K562 (cell line): ENCODE measurements around the gene PPT2. TPM values are rescaled to one million over a fixed set of nuclear protein-coding genes. Genes with fewer than 3 reads are reported as not detected.

ENCODE experiments used
- ESRRB ChIP-seq: fragments of 250-450 bp; sonication (Bioruptor Pico); IDR thresholded peaks from 2 replicates; pipeline ENCODE4 v1.5.0; 2020; ENCODE audit warnings: mild to moderate bottlenecking, moderate library complexity, borderline replicate concordance
- HNRNPLL ChIP-seq: fragments of 200-400 bp; formaldehyde crosslinking; IDR thresholded peaks from 2 replicates; pipeline ENCODE4 v1.6.1; 2017; ENCODE audit warnings: low read length, low read depth, mild to moderate bottlenecking; ENCODE audit not compliant: poor library complexity, severe bottlenecking
- MBD2 ChIP-seq: sonication (generic); IDR thresholded peaks from 2 replicates; pipeline ENCODE4 v1.6.1; 2016; ENCODE audit warnings: low read depth, borderline replicate concordance
- NELFE ChIP-seq: IDR thresholded peaks from 2 replicates; pipeline ENCODE4 v1.6.1; 2011; ENCODE audit warnings: mild to moderate bottlenecking; ENCODE audit not compliant: insufficient read depth, insufficient read length
- TEAD2 ChIP-seq: fragments of 450-650 bp; IDR thresholded peaks from 2 replicates; pipeline ENCODE4 v1.6.1; 2016; ENCODE audit warnings: missing genetic modification characterization, control low read depth, missing compliant biosample characterization
- ZC3H11A ChIP-seq: IDR thresholded peaks from 2 replicates; pipeline ENCODE4 v1.6.1; 2012; ENCODE audit warnings: low read depth, low read length, improper control_type of control experiment
- ZNF347 ChIP-seq: fragments of 450-650 bp; formaldehyde crosslinking; IDR thresholded peaks from 2 replicates; pipeline ENCODE4 v1.4.0; 2020; ENCODE audit warnings: low read depth, mild to moderate bottlenecking, moderate library complexity
- ZNF561 ChIP-seq: fragments of 450-650 bp; formaldehyde crosslinking; conservative IDR thresholded peaks from 2 replicates; pipeline ENCODE4 v1.4.0; 2020; ENCODE audit warnings: mild to moderate bottlenecking, moderate library complexity
- ZNF584 ChIP-seq: fragments of 200-800 bp; sonication (Bioruptor generic); IDR thresholded peaks from 2 replicates; pipeline ENCODE4 v1.6.1; 2016; ENCODE audit warnings: low read depth, mild to moderate bottlenecking, missing genetic modification characterization, missing compliant biosample characterization
- ZNF75A ChIP-seq: fragments of 450-650 bp; formaldehyde crosslinking; IDR thresholded peaks from 2 replicates; pipeline ENCODE4 v1.4.0; 2020; ENCODE audit warnings: mild to moderate bottlenecking
- polyA plus RNA-seq, 8 experiments: library from polyadenylated mRNA; depleted of rRNA in 4 of 8; stranded (reverse) in 5 of 8; unstranded in 3 of 8; fragments of >200 nt; fragmentation: Nextera tagmentation in 2 of 8; fragmentation: Illumina TruSeq in 1 of 8; extraction: Ambion mirVana in 2 of 8; extraction: Trizol in 1 of 8; gene quantifications; 2 replicates each; pipeline versions ENCODE4 v1.2.1 to v1.2.3, GENCODE V29; 2011 to 2014; ENCODE audit warnings: inconsistent platforms in 1 of 8, missing spikeins in 1 of 8
- total RNA-seq, 7 experiments: library from RNA; depleted of rRNA in 6 of 7; stranded (reverse); fragments of >200 nt in 6 of 7; fragmentation: Illumina TruSeq in 2 of 7; extraction: Trizol in 2 of 7; gene quantifications; 2 replicates each; pipeline versions ENCODE4 v1.2.1 to v1.2.3, GENCODE V29; 2011 to 2021; ENCODE audit warnings: low replicate concordance in 1 of 7
- TF ChIP-seq, protein P1 (sequence below): conservative IDR thresholded peaks from 2 replicates; pipeline ENCODE4 v1.6.1; 2011; ENCODE audit warnings: low read depth, mild to moderate bottlenecking, low read length; ENCODE audit not compliant: control insufficient read depth
- TF ChIP-seq, protein P2 (sequence below): fragments of 250-450 bp; sonication (Bioruptor Pico); IDR thresholded peaks from 2 replicates; pipeline ENCODE4 v1.8.0; 2022; ENCODE audit warnings: moderate library complexity, mild to moderate bottlenecking, inconsistent platforms
- TF ChIP-seq, protein P3 (sequence below): fragments of 250-450 bp; sonication (Bioruptor Pico); IDR thresholded peaks from 2 replicates; pipeline ENCODE4 v1.4.0; 2020
- TF ChIP-seq, protein P4 (sequence below): IDR thresholded peaks from 3 replicates; pipeline ENCODE4 v1.6.1; 2011; ENCODE audit warnings: borderline replicate concordance, mild to moderate bottlenecking; ENCODE audit not compliant: insufficient read length, insufficient read depth
- TF ChIP-seq, protein P5 (sequence below), 2 experiments: fragments of 450-650 bp; IDR thresholded peaks; 2 replicates each; pipeline ENCODE4 v1.6.1; 2018; ENCODE audit warnings: mild to moderate bottlenecking in 2 of 2, low read depth in 1 of 2; ENCODE audit not compliant: partially characterized antibody in 2 of 2
- TF ChIP-seq, protein P6 (sequence below): sonication (generic); formaldehyde crosslinking; IDR thresholded peaks from 2 replicates; pipeline ENCODE4 v1.8.0; 2022; ENCODE audit warnings: missing genetic modification reagents, mild to moderate bottlenecking, borderline replicate concordance

PPT2 gene
- total and polyA plus RNA-seq, 9 of the 15 experiments (the other 6 are each of a cell fraction or from before 2014, with no cell fraction given) = 27.4 to 98.8 (median 69.9) TPM

DNA sequence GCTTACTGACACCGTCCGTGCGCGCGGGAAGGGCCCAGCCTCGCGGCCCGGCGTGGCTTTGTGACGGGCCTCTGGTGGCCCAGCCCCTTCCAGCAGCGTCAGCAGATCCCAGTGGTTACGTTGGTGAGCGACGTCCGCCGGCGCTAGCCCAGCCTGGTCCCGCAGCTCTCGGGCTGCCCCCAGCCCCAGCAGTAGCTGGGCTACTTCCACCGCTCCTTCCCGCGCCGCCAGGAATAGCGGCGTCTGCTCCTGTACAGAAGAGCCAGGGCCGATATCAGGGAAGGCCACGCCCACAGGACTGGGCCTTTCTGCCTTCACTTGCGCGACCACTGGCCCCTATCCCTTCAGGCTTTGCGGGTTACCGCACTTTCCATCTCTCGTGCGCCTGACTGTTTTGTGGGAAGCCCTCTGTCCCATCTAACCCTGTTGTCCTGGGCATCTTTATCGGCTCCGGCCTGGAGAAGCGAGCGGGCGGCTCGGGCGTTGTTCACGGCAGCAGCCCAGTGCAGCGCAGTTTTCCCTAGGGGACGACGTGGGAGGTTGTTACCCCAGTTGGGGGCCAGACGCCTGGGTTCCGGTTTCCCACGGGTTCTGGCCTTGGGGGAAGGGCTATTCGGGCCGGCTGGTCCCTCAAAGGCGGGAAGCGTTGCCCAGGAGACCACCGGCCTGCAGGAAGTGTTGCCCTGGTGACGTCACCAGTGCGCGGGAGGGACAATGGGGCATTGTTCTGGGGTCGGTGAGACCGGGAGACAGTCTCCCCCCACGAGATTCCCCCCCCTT lies 42.2 kb downstream of the PPT2 start (continued):
- no peak for TF ChIP-seq MBD2
- TF ChIP-seq ESRRB = 0 out of 2 replicates have a peak, but pooled peaks have one; percentile 45
- TF ChIP-seq, protein P1, sequence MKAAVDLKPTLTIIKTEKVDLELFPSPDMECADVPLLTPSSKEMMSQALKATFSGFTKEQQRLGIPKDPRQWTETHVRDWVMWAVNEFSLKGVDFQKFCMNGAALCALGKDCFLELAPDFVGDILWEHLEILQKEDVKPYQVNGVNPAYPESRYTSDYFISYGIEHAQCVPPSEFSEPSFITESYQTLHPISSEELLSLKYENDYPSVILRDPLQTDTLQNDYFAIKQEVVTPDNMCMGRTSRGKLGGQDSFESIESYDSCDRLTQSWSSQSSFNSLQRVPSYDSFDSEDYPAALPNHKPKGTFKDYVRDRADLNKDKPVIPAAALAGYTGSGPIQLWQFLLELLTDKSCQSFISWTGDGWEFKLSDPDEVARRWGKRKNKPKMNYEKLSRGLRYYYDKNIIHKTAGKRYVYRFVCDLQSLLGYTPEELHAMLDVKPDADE = peak; percentile 67
- TF ChIP-seq, protein P2, sequence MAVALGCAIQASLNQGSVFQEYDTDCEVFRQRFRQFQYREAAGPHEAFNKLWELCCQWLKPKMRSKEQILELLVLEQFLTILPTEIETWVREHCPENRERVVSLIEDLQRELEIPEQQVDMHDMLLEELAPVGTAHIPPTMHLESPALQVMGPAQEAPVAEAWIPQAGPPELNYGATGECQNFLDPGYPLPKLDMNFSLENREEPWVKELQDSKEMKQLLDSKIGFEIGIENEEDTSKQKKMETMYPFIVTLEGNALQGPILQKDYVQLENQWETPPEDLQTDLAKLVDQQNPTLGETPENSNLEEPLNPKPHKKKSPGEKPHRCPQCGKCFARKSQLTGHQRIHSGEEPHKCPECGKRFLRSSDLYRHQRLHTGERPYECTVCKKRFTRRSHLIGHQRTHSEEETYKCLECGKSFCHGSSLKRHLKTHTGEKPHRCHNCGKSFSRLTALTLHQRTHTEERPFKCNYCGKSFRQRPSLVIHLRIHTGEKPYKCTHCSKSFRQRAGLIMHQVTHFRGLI (CRISPR knock-in tag) = no peak
- no peak for TF ChIP-seq ZC3H11A
- peak; percentile 85; the same call in 1 of the 2 replicates for TF ChIP-seq ZNF584
- no peak for TF ChIP-seq ZNF561 (CRISPR knock-in tag)
- TF ChIP-seq, protein P3, sequence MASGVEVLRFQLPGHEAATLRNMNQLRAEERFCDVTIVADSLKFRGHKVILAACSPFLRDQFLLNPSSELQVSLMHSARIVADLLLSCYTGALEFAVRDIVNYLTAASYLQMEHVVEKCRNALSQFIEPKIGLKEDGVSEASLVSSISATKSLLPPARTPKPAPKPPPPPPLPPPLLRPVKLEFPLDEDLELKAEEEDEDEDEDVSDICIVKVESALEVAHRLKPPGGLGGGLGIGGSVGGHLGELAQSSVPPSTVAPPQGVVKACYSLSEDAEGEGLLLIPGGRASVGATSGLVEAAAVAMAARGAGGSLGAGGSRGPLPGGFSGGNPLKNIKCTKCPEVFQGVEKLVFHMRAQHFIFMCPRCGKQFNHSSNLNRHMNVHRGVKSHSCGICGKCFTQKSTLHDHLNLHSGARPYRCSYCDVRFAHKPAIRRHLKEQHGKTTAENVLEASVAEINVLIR (CRISPR knock-in tag) = peak; percentile 97
- TF ChIP-seq, protein P4, sequence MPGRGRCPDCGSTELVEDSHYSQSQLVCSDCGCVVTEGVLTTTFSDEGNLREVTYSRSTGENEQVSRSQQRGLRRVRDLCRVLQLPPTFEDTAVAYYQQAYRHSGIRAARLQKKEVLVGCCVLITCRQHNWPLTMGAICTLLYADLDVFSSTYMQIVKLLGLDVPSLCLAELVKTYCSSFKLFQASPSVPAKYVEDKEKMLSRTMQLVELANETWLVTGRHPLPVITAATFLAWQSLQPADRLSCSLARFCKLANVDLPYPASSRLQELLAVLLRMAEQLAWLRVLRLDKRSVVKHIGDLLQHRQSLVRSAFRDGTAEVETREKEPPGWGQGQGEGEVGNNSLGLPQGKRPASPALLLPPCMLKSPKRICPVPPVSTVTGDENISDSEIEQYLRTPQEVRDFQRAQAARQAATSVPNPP = no peak
- no peak for TF ChIP-seq TEAD2 (tag)
- TF ChIP-seq, protein P5, sequence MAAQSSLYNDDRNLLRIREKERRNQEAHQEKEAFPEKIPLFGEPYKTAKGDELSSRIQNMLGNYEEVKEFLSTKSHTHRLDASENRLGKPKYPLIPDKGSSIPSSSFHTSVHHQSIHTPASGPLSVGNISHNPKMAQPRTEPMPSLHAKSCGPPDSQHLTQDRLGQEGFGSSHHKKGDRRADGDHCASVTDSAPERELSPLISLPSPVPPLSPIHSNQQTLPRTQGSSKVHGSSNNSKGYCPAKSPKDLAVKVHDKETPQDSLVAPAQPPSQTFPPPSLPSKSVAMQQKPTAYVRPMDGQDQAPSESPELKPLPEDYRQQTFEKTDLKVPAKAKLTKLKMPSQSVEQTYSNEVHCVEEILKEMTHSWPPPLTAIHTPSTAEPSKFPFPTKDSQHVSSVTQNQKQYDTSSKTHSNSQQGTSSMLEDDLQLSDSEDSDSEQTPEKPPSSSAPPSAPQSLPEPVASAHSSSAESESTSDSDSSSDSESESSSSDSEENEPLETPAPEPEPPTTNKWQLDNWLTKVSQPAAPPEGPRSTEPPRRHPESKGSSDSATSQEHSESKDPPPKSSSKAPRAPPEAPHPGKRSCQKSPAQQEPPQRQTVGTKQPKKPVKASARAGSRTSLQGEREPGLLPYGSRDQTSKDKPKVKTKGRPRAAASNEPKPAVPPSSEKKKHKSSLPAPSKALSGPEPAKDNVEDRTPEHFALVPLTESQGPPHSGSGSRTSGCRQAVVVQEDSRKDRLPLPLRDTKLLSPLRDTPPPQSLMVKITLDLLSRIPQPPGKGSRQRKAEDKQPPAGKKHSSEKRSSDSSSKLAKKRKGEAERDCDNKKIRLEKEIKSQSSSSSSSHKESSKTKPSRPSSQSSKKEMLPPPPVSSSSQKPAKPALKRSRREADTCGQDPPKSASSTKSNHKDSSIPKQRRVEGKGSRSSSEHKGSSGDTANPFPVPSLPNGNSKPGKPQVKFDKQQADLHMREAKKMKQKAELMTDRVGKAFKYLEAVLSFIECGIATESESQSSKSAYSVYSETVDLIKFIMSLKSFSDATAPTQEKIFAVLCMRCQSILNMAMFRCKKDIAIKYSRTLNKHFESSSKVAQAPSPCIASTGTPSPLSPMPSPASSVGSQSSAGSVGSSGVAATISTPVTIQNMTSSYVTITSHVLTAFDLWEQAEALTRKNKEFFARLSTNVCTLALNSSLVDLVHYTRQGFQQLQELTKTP (IDR thresholded peaks at IDR 0.05; ENCODE audit: low read depth in 1 of 2, partially characterized antibody in 2 of 2) = peak in 1 of 2 experiments; percentile 80
- TF ChIP-seq ZNF347 = no peak
- TF ChIP-seq, protein P6, sequence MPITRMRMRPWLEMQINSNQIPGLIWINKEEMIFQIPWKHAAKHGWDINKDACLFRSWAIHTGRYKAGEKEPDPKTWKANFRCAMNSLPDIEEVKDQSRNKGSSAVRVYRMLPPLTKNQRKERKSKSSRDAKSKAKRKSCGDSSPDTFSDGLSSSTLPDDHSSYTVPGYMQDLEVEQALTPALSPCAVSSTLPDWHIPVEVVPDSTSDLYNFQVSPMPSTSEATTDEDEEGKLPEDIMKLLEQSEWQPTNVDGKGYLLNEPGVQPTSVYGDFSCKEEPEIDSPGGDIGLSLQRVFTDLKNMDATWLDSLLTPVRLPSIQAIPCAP (CRISPR knock-in tag) = no peak; the same call in 1 of the 2 replicates
- no peak for TF ChIP-seq ZNF75A (CRISPR knock-in tag)
- TF ChIP-seq HNRNPLL = peak; percentile 73
- TF ChIP-seq NELFE = no peak
